Measurements from ENCODE around the gene XRN2.
"Not testable (repeated sequence)": the region's sequence is repeated elsewhere in the genome, so short reads cannot be mapped to it uniquely, and the experiment has no call there.

Gene XRN2

DNA sequence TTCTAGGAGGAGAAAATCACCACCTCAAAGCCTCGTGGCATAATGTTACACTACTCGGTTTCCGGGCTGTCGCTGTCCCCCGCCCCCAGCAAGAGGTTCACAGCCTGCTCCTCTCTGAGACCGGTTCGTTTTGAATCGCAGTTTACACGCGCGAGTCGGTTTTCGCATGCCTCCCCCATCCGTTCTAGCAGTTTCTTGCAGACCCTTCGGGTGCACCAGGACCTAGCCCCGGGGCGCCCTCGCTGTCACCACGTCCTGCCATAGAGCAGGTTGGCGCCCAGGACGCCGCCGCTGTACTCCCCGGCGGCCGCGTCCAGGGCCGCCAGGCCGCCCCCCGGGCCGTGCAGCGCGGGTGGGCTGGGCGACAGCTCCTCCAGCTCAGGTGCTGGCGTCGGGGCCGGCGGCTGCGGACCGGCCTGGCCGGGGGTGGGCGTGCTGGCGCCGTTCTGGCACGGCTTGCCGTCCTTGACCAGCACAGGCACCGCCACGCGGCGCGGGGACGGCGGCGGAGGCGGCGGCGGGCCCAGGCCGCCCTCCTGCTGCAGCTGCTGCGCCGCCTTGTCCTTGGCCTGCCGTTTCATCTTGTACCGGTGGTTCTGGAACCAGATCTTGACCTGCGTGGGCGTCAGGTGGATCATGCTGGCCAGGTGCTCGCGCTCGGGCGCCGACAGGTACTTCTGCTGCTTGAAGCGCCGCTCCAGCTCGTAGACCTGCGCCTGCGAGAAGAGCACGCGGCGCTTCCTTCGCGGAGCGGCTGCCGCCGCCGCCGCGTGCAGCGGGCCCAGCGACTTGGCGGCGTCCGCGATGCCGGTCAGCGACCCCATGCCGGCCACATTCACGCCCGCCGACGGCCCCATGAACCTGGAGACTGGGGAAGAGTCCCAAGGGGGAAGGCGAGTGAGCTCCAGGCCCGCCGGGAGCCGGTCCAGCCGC is 92.8 kb downstream of the XRN2 start:
- Histone ChIP-seq H3K9me3 (ENCODE audit: control insufficient read depth, low read length) (no peaks in the 10 kb centered on the region), H3K36me3 (ENCODE audit: control insufficient read depth, insufficient read depth, low read length) (no peaks in the 10 kb centered on the region), H3K4me3 (ENCODE audit: low read length) (no peak overlapping the region), H3K9ac (ENCODE audit: low read length) (no peak overlapping the region), H3K4me1 (ENCODE audit: control insufficient read depth, insufficient read depth, low read length) (no peaks in the 10 kb centered on the region), H3K27me3 (ENCODE audit: control insufficient read depth, insufficient read depth, low read length) (peaks cover 95% of the 10 kb centered on the region)

DNA sequence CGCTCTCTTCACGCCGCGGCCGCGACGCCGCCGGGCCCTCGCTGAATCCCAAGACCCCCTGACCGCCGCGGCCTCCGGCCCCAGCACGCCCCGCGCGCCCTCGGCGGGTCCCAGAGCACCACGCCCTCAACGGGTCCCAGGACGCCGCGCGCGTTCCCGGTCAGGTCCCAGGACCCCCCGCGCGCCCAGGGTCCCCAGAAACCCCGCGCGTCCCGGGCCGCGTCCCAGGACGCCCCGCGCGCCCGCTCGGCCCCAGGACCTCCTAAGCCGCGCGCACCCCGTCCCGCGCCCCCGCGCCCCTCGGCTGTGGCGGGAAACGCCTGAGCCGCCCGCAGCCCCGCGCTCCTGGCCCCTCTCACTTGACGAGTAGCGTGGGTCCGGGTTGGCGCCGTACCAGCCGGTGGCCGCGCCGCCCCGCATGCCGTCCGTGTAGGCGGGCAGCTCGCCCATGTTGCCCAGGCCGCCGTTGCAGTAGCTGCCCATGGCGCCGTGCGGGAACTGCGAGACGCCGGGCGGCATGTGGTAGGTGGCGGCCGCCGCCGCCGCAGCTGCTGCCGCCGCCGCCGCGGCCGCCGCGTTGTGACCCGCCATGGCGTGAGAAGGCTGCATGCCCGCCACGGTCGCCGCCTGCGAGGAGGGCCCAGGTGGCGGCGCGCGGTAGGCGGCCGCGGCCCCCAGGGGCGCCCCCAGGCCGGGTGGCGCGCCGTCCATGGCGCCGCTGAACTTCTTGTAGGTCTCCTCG is 93.6 kb downstream of the XRN2 start:
- H3K9me3 ChIP-seq (ENCODE audit: control insufficient read depth, low read length), result no peaks in the 10 kb centered on the region
- H3K36me3 ChIP-seq (ENCODE audit: control insufficient read depth, insufficient read depth, low read length), result no peaks in the 10 kb centered on the region
- H3K9ac ChIP-seq (ENCODE audit: low read length), result no peak overlapping the region
- peaks cover 91% of the 10 kb centered on the region for H3K27me3 ChIP-seq (ENCODE audit: control insufficient read depth, insufficient read depth, low read length)
- no peaks in the 10 kb centered on the region for H3K4me1 ChIP-seq (ENCODE audit: control insufficient read depth, insufficient read depth, low read length)
- H3K4me3 ChIP-seq (ENCODE audit: low read length), result no peak overlapping the region

DNA sequence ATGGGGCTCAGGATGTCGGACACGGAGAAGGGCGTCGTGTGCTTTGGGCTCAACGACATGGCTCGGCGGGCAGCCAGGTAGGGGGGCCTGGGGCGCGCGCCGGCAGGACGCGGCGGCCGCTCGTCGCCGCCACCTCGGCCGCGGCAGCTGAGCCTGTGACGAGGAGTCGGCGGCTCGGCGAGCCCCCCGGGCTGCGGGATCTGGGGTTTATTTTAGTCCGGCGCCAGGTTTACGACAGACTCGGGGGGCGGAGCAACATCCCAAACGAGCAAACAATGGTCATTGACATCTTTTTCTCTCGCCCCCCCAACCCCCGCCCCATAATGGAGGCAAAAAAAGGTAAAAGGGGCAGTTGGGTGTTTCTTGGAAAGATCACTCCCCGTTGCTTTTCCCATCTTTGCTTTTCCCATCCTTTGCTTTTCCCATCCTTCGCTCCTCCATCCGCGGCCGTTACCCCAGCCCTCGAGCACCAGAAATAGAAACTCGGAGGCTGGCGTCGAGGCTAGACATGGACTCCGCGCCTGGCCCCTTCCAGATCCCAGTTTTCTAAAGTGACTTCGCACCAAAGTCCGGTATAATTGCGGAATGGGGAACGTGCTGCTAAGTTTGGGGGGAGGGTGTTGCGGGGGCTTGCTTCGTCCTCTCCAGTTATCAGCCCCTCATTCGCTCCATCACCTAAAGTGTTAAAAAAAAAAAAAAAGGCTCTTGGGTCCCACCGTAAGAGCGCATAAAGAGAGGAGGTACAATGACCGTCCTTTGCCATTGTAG is 94.4 kb downstream of the XRN2 start, which contains the start of gene NKX2-4:
TSS of gene NKX2-4 (minus strand) at position 186 of the 768 bp plus-strand sequence. CDS start at position 59, 127 bp downstream.
- H3K4me1 ChIP-seq (ENCODE audit: control insufficient read depth, insufficient read depth, low read length), result no peaks in the 10 kb centered on the region
- peaks cover 84% of the 10 kb centered on the region for H3K27me3 ChIP-seq (ENCODE audit: control insufficient read depth, insufficient read depth, low read length)
- H3K9ac ChIP-seq (ENCODE audit: low read length), result no peak within 1 kb of the TSS
- H3K36me3 ChIP-seq (ENCODE audit: control insufficient read depth, insufficient read depth, low read length), result no peaks in the 10 kb centered on the region
- no peak within 1 kb of the TSS for H3K4me3 ChIP-seq (ENCODE audit: low read length)
- no peaks in the 10 kb centered on the region for H3K9me3 ChIP-seq (ENCODE audit: control insufficient read depth, low read length)

DNA sequence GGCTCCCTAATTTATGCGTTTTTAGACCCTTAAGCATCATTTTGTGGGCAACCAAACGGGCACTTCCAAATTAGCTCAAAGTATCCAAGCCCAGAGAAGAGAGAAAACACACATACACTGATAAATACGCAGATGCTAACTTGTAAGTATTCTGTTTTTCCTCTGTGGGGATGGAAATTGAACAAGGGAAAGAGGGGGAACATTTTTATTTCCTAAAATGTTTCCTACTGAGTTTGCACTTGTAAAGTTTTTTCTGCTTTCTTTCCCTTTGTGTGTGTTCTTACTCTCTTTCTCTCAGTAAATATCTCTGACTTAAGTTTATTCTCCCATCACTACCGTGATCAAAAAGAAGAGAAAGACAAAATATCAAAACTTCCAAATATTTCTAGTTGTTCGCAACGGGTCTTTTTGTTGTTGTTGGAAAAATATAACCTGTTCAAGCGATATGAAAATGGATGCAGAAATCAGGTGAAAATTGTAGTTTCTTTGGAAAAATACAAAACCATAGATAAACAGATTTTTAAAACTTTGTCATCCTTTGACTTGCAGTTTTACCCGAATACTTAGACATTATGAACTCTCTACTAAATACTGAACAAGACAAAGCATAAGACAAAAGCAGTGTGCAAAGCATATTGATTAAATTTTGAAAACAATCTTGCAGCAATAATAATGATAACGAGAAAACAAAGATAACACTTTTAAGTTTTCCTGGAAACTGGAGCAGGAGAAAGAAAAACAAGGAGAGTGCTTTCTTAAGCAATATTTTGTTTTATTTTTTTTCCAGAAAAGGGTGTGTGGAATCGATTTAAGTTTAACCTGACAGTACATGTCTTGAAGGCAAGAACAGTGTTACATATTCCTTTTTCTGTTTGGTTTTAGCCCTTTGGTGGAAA is 95.2 kb downstream of the XRN2 start:
- H3K4me3 ChIP-seq (ENCODE audit: low read length), result no peak overlapping the region
- no peaks in the 10 kb centered on the region for H3K36me3 ChIP-seq (ENCODE audit: control insufficient read depth, insufficient read depth, low read length)
- H3K27me3 ChIP-seq (ENCODE audit: control insufficient read depth, insufficient read depth, low read length), result peaks cover 75% of the 10 kb centered on the region

DNA sequence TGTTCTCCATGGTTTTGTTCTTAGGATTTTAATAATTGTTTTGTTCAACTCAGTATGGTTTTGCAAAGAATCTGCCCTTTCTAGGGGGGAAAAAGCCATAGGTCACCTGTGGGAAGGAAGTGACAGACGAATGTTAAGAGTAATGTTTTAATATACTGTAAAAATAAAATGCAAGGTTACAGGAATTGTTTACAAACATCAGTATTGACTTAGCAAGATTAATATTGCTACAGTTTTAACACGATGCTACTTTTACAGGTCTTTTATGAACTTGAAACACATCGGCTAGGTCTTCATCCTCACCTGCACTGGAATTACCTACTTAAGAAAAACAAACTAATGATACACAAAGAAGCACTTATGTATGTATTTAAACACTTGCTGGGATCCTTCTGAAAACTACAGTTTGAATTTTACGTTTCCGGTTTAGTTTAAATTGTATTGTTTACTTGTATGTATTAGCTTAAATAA is 95.9 kb downstream of the XRN2 start:
- no peaks in the 10 kb centered on the region for H3K36me3 ChIP-seq (ENCODE audit: control insufficient read depth, insufficient read depth, low read length)
- H3K9me3 ChIP-seq (ENCODE audit: control insufficient read depth, low read length), result no peaks in the 10 kb centered on the region
- H3K27me3 ChIP-seq (ENCODE audit: control insufficient read depth, insufficient read depth, low read length), result peaks cover 68% of the 10 kb centered on the region
- H3K4me1 ChIP-seq (ENCODE audit: control insufficient read depth, insufficient read depth, low read length), result no peaks in the 10 kb centered on the region
- no peak overlapping the region for H3K4me3 ChIP-seq (ENCODE audit: low read length)
- no peak overlapping the region for H3K9ac ChIP-seq (ENCODE audit: low read length)

More for the DNA sequence above, 95.2 kb downstream of the XRN2 start:
- Histone ChIP-seq H3K4me1 (ENCODE audit: control insufficient read depth, insufficient read depth, low read length) (no peaks in the 10 kb centered on the region), H3K9me3 (ENCODE audit: control insufficient read depth, low read length) (no peaks in the 10 kb centered on the region), H3K9ac (ENCODE audit: low read length) (no peak overlapping the region)

DNA sequence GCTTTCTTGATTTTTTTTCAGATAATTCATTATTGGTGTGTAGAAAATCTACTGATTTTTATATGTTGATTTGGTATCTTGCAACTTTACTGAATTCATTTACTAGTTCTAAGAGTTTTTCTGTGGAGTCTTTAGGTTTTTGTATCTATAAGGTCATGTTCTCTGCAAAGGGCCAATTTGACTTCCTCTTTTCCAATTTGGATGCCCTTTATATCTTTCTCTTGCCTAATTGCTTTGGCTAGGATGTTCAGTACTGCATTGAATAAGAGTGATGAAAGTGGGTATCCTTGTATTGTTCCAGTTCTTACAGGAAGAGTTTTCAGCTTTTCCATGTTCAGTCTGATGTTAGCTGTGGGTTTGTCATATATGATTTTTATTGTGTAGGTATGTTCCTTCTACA is 108.6 kb downstream of the XRN2 start:
- no peaks in the 10 kb centered on the region for H3K9me3 ChIP-seq (ENCODE audit: control insufficient read depth, low read length)
- no peak overlapping the region for H3K9ac ChIP-seq (ENCODE audit: low read length)
- H3K27me3 ChIP-seq (ENCODE audit: control insufficient read depth, insufficient read depth, low read length), result peaks cover 6% of the 10 kb centered on the region
- H3K36me3 ChIP-seq (ENCODE audit: control insufficient read depth, insufficient read depth, low read length), result no peaks in the 10 kb centered on the region
- no peak overlapping the region for H3K4me3 ChIP-seq (ENCODE audit: low read length)
- no peaks in the 10 kb centered on the region for H3K4me1 ChIP-seq (ENCODE audit: control insufficient read depth, insufficient read depth, low read length)

DNA sequence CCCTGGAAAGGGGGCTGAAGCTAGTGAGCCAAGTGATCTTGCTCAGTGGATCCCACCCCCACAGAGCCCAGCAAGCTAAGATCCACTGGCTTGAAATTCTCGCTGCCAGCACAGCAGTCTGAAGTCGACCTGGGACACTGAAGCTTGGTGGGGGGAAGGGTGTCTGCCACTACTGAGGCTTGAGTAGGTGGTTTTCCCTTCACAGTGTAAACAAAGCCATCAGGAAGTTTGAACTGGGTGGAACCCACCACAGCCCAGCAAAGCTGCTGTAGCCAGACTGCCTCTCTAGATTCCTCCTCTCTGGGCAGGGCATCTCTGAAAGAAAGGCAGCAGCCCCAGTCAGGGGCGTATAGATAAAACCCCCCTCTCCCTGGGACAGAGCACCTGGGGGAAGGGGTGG is 110.9 kb downstream of the XRN2 start:
- not testable (repeated sequence) for H3K27me3 ChIP-seq (ENCODE audit: control insufficient read depth, insufficient read depth, low read length); H3K36me3 ChIP-seq (ENCODE audit: control insufficient read depth, insufficient read depth, low read length); H3K4me3 ChIP-seq (ENCODE audit: low read length); H3K9me3 ChIP-seq (ENCODE audit: control insufficient read depth, low read length); H3K9ac ChIP-seq (ENCODE audit: low read length); H3K4me1 ChIP-seq (ENCODE audit: control insufficient read depth, insufficient read depth, low read length)

DNA sequence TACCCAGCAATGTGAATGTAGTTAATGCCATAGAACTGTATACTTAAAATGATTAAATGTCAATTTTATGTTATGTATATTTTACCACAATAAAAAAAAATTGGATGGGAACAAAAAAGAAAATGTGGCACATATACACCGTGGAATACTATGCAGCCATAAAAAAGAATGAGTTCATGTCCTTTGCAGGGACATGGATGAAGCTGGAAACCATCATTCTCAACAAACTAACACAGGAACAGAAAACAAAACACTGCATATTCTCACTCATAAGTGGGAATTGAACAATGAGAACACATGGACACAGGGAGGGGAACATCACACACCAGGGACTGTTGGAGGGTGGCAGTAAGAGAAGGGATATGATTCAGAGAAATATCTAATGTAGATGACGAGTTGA is 116.0 kb downstream of the XRN2 start:
- H3K4me3 ChIP-seq (ENCODE audit: low read length); H3K4me1 ChIP-seq (ENCODE audit: control insufficient read depth, insufficient read depth, low read length); H3K9me3 ChIP-seq (ENCODE audit: control insufficient read depth, low read length); H3K27me3 ChIP-seq (ENCODE audit: control insufficient read depth, insufficient read depth, low read length); H3K9ac ChIP-seq (ENCODE audit: low read length); H3K36me3 ChIP-seq (ENCODE audit: control insufficient read depth, insufficient read depth, low read length): not testable (repeated sequence)

DNA sequence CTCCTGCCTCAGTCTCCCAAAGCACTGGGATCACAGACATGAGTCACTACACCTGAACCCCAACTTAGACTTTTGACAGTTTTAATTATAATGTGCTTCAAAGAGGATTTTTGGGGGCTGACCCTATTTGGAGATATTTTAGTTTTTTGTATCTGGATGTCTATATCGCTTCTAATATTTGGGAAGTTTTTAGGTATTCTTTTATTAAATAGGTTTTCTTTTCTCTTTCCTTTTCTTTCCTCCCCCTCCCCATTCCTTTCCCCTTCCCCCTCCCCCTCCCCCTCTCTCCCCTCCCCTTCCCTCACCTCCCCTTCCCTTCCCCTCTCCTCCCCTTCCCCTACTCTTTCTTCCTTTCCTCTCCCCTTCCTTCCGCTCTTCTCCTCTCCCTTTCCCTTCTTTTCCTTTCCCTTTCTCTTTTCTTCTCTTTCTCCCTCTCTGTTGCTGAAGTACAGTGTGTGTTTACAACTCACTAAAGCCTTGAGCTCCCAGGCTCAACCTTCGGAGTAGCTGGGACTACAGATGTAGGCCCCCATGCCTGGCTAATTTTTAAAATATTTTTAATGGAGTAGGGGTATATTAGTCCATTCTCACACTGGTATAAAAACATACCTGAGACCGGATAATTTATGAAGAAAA is 118.6 kb downstream of the XRN2 start:
- no peak overlapping the region for H3K4me3 ChIP-seq (ENCODE audit: low read length)
- no peaks in the 10 kb centered on the region for H3K4me1 ChIP-seq (ENCODE audit: control insufficient read depth, insufficient read depth, low read length)
- no peak overlapping the region for H3K9ac ChIP-seq (ENCODE audit: low read length)
- no peaks in the 10 kb centered on the region for H3K27me3 ChIP-seq (ENCODE audit: control insufficient read depth, insufficient read depth, low read length)
- no peaks in the 10 kb centered on the region for H3K36me3 ChIP-seq (ENCODE audit: control insufficient read depth, insufficient read depth, low read length)
- no peaks in the 10 kb centered on the region for H3K9me3 ChIP-seq (ENCODE audit: control insufficient read depth, low read length)

DNA sequence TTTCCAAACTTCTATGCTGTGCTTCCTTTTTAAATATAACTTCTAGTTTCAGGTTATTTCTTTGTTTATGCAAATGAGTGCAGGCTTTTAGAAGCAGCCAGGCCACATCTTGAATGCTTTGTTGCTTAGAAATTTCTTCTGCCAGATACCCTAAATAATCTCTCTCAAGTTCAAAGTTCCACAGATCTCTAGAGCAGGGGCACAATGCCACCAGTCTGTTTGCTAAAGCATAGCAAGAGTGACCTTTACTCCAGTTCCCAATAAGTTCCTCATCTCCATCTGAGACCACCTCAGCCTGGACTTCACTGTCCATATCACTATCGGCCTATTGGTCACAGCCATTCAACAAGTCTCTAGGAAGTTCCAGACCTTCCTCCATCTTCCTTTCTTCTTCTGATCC is 120.6 kb downstream of the XRN2 start:
- not testable (repeated sequence) for H3K9me3 ChIP-seq (ENCODE audit: control insufficient read depth, low read length); H3K27me3 ChIP-seq (ENCODE audit: control insufficient read depth, insufficient read depth, low read length); H3K9ac ChIP-seq (ENCODE audit: low read length); H3K36me3 ChIP-seq (ENCODE audit: control insufficient read depth, insufficient read depth, low read length); H3K4me1 ChIP-seq (ENCODE audit: control insufficient read depth, insufficient read depth, low read length); H3K4me3 ChIP-seq (ENCODE audit: low read length)

DNA sequence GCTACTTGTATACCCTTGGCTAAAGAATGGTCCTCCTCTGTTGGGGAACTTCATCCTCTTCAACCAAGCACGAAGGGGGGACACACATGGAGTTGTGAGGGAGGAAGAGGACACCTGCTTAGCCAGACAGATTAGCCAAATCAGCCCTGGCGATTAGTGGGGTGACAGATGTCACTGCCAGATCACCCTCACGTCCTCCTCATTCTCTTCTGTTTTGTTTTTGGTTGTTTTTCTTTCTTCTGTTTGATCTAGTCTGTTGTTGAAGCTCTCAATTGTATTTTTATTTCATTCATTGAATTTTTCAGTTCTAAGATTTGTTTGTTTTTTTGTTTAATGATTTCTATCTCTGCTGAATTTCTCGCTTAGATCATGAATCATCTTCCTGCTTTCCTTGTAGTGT is 121.7 kb downstream of the XRN2 start:
- Histone ChIP-seq H3K9me3 (ENCODE audit: control insufficient read depth, low read length) (no peaks in the 10 kb centered on the region), H3K4me1 (ENCODE audit: control insufficient read depth, insufficient read depth, low read length) (no peaks in the 10 kb centered on the region), H3K4me3 (ENCODE audit: low read length) (no peak overlapping the region), H3K27me3 (ENCODE audit: control insufficient read depth, insufficient read depth, low read length) (no peaks in the 10 kb centered on the region), H3K9ac (ENCODE audit: low read length) (no peak overlapping the region), H3K36me3 (ENCODE audit: control insufficient read depth, insufficient read depth, low read length) (no peaks in the 10 kb centered on the region)

Data from mucosa of stomach (tissue), 1 donor.